ENCODE results near the gene CYFIP2.

CYFIP2 gene

DNA sequence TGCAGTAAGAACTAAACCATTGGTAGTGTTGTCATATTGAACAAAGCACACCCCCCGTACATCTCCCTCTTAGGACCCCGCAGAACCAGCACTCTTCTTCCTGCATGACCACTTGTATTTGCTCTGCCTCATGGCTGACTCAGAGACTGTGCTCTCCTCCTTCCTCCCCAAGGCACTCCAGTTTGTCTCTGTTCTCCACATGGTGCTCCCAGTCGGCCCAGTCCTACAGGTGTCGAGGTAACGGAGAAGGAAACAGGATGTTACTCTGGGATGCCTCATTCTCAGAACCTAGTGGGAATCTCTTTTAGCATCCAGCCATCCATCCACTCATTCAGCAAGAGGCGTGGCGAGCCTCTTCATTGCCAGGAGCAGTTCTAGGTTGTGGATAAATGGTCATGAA lies 97.1 kb downstream of the CYFIP2 start:
- no peak for DNase-seq

- no peak for DNase-seq
These were observed 99.8 kb downstream of the CYFIP2 start for GRCh38 chr5:157365732-157366131.

DNA sequence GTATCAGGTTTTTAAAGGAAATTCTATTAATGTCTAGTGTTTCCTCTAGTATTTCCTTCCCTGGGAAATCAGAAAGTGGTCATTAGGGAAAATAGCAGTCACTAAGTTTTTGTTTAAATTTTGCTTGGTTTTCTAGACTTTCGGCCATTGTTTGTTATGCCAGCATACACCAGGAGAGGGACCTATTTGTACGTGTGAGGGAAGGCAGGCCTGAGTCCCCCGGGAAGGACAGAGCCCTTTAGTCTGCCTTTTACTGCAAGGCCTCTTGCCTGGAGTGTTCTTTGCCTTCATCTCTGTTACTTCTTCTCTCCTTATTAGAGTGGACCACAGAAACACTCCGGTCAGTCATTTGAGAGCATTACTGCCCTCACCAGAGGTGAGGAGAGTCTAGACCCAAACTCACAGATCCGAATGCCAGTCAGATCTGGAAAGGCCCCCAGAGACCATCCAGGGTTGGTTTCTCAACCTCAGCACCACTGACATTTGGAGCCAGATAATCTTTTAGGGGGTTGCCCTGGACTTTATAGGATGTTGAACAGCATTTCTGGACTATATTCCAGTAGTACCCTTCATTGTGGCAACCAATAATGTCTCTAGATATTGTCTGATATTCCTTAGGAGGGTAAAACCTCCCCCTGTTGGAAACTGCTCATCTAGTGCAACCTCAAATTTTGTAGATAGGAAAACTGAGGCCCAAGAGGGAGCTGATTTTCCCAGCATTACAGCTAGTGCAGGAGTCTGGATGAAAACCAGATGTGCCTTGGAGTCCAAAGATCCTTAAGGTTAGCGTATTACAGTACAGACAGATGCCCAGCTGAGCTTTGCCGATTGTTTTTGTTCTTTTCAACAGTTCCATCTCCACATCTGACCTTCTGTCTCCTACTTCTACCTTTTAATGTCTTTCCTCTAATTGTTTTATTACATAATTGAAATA lies 101.1 kb downstream of the CYFIP2 start:
- DNase-seq = no peak

GRCh38 chr5:157369507-157369906 lies 103.6 kb downstream of the CYFIP2 start:
- DNase-seq = no peak

DNA sequence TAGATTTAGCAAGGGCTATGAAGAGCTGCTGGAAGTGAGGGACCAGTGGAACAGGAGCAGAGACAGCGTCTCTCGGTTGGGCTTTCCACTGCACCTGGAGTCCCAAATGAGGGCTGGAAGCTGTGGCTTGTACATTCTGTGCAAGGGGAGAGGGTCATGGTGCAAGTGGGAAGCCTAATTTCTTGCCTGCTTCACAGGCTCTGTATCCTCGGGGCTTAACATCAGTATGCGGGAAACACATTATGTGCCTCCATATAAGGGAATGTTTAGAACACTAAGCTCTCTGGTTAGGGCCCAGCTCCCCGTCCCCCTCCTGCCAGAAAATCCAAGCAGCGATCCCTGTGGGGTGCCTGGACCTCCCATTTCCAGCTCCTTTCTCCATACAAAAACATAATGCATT lies 105.0 kb downstream of the CYFIP2 start:
- no peak for DNase-seq

DNA sequence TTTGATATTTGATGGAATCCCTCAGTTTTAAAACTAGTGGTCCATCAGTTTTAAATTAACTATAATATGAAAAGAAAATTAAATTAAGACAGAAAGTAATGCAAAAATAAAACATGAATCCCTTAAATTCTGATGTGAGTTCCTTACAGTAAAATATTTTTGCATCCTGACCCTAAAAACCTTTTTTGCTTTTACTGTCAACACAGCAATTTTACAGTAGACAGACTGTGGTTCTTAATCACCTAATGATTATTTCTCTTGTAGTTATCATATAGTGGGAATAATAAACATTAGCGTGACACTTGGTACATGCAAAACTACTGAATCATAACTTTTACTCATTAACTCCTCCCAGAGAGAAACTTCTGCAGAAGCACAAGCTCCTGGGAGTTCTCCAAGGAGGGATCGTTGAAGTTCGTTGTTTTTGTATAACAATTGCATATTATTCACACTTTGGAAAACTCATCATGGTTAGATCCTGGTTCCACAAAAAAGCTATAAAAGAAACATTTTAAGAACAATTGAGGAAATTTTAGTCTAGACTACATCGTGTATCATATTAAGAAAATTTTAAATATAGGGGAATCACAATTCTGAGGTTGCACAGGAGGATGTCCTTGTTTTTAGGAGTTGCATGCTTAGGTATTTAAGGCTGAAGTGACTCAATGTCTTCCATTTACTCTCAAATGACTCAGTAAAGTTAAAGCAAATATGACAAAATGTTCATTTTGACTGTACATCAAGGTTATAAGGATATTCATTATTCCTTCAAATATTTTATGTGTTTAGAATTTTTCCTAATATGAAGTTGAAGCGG lies 105.9 kb downstream of the CYFIP2 start:
- no peak for DNase-seq

DNA sequence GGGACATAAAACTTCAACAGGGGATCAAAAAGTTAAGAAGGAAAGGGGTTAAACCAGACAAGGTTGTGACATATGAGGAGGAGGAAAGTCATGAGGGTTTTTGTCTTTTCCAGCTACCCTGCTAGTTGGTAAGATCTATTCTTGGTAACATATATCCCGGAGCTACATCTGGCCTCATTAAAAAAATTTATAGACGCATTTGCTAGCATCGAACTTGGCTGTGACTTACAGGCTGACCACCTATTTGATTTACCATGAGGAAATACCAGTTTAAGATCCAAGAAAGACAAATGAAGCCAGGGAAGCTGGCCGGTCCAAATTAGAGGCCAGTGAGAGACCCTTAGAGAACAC lies 106.5 kb downstream of the CYFIP2 start:
- no peak for DNase-seq

DNA sequence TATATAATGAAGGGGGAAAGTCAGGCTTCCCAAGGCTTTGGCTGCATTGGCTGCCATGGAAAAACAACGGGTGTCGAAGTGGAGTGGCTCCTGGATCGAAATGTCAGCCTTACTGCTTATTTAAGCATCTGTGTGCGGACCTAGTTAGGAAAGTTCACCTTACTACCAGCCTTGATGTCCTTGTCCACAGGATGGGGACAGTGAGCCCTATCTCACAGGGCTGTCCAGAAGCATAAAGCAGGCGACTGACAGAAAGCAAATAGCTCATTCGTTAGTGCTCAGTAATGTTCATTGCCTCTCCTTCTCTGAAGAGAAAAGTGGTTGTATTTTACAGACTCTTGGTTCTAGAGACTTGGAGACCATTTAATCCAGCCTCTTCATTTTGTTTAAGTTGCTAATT lies 112.6 kb downstream of the CYFIP2 start:
- no peak for DNase-seq

DNA sequence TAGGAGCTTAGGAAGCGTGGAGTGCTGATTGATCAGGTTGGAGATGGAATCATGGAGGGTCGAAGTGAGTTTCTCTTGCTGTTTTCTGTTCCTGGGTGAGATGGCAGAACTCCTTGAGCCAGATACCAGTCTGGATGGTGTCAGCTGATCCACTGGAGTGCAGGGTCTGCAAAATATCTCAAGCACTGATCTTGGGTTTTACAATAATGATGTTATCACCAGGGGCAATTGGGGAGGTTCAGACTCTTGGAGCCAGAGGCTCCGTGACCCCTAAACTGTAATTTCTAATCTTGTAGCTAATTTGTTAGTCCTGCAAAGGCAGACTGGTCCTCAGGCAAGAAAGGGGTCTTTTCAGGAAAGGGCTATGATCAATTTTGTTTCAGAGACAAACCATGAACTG lies 114.1 kb downstream of the CYFIP2 start:
- DNase-seq = no peak

DNA sequence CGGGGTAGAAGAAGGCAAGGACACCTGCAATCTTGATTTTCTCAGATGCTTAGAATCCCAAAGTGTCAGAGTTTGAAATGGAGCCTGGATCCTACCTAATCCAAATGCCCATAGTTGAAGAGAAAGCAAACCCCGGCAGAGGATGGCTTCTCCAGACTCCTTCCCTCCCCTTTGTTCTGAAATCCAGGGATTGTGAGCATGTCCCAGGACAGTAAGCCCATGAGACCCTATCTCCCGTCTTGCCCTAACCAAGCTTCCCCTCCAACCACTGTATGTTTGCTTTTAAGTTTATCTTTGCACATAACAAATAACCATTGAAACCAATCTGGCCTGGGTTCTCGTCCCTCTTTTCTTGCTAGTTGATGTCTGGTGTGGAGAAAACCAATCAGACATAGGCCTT lies 115.8 kb downstream of the CYFIP2 start:
- DNase-seq = no peak

GRCh38 chr5:157382996-157383800 lies 117.3 kb downstream of the CYFIP2 start:
- no peak for DNase-seq

- no peak for DNase-seq
These were observed 119.2 kb downstream of the CYFIP2 start for GRCh38 chr5:157384971-157385709.

- DNase-seq = no peak
These were observed 121.2 kb downstream of the CYFIP2 start for GRCh38 chr5:157387041-157387563.

- no peak for DNase-seq
These were observed 121.8 kb downstream of the CYFIP2 start for GRCh38 chr5:157387683-157388093.

- DNase-seq = no peak
These were observed 122.3 kb downstream of the CYFIP2 start for GRCh38 chr5:157388111-157388710.

GRCh38 chr5:157389103-157389502 lies 123.2 kb downstream of the CYFIP2 start:
- DNase-seq = no peak

- no peak for DNase-seq
These were observed 124.2 kb downstream of the CYFIP2 start for GRCh38 chr5:157390133-157390532.

DNA sequence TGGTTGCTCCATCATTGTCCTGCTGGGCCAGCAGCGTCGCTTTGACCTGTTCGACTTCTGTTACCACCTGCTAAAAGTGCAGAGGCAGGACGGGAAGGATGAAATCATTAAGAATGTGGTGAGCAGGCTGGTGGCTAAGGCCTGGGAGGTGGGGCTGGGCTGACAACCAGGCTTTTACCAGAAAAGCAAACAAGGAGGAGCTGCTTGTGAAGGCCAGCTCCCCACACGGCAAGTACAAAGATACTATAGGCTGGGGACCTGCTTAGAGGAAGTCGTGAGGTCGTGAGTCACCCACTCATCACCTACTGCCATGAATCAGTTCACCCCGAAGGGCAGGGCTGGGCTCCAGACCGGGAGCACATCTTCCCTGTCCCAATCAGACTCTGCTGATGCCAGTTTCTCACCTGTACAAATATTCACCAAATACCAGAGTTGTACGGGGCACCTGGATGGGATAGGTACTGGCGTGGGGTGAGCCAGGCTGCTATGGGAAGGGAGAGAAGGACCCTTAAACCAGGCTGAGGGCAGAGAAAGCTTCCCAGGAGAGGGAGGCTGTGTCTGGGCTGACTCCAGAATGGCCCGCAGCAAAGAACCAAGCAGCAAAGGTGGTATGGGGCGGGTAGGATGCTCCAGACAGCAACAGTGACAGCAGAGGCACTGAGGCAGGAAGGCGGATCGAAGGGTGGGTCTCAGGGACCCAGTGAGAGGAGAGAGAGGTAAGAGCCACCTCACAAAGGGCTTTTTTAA lies 124.8 kb downstream of the CYFIP2 start:
- no peak for DNase-seq

DNA sequence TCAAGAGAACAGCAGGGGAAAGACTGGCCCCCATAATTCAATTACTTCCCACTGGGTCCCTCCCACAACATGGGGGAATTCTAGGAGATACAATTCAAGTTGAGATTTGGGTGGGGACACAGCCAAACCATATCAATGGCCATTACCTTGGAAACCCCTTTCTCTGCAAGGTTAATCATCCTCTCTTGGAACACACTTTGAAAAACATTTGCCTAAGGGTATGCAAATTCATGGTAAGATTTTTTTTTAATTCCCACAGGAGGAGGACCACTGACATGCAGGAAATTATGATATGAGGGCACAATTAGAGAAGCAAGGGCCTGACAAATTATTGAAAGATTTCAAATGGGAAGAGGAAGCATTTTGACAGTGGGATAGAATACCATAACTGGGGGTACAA lies 132.4 kb downstream of the CYFIP2 start:
- DNase-seq = no peak

DNA sequence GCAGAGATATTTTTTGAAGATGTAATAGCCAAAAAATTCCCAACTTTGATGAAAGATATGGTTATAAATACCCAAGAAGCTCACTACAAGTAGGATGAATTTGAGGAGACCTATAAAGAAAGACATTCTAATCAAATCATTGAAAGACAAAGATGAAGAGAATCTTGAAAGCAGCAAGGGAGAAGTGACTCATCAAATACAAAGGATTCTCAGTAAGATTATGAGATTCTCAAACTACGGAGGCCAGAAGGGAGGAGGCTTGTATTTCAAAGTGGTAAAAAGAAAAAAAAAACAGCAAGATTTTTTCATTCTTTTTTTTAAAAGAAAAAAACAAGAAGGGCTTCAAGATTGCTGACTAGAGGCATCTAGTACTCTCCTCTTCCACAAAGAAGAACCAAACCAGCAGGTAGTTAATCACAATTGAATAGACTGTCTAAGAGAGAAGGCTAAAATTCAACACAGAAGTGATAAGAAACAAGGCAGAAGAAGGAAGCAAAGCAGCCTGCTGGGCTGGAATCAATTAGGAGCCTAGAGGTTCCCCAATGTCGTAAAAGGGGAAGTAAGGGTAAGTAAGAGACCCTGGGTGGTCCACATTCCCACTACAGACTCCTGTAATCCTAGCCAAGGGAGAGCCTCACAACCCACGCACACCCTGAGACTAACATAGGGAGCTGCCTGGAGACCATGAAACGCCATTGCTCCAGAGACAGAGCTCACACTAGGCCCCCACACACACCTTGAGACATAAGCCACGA lies 135.0 kb downstream of the CYFIP2 start:
- no peak for DNase-seq
